HG03064 (cell line): Measurements from ENCODE around the gene BCAN.

Experiments
- ATAC-seq: cut with Tn5 transposase; IDR thresholded peaks from one replicate; pipeline ENCODE4 v1.9.1; 2021; ENCODE audit warnings: low read depth; ENCODE audit not compliant: unreplicated experiment

Gene BCAN

DNA sequence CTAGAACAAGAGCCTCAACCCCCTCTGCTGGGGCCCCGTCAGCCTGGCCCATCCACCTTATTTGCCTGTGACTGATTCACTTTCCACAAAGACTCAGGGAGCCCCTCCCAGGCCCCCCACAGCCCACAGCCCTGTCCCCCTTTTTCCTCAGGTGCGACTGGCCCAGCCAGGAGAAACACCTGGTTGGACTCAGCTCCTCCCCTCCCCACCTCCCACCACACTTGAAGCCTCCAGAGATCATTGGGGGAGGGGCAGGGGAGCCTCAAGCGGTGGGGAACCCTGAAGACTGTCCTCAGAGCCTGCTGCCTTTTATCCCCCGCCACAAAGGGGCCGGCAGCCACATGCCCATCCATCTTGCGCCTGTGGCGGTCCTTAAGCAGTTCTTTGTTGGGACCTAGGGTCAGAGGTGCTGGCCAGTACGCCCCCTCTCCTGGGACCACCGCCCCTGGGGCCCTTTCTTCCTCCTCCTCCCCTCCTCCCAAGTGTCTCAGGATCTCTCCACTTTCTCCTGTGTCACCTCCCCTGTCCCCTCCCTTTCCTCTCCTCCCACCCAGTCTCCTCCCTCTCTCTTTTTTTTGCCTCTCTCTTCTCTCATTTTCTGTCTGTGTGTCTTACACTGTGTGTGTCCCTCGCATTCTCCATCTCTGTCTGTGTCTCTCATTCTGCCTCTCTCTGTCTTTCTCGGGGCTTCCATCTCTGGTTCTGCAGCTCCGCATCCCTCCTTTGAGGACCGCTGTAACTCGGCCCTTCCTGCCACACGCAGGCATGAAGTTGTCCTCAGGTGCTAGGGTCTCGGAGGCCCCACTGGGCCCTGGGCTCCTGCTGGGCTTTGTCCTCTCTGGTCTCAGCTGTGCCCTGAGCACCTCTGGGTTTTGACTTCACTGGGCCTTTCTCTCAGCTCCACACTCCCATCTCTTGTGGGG is 51.3 kb downstream of the BCAN start:
- ATAC-seq: no peak

DNA sequence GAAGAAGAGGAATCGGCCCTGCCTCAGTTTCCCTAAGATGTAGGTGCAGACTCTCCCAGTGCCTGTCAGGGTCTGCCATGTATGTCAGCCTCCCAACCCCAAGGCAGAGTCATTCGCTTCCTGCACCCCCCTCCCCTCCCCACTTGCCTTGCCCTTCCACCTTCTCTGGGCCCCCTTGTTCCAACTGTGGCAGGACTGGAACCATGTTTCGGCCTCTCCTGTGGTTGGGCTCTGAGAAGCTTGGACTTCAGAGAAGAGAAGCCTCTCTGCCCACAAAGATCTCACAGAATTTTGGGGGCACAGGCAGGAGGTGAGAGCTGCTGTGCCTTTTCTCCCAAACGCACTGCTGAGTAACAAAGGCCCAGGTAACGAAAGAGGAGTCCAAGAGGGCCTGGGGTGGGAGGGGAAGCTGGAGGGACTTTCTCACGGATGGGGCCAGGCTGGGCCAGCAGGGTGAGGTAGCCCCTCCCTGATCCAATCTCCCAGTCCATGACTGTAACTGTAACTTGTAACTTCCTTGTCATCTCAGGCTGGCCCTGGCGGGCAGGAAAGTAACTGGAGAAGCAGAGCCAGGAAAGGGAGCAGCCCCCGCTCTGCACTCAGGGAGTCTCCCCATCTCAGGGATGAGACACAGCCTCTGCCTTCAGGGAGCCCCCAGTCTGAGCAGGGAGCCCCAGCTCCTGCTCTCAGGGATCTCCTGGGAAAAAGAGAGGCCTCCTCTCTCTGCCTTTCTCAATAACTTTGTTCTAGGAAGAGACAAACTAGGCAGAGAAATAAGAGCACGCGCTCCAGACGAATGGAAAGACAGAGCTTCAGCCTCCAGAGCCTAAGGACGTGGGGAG is 52.2 kb downstream of the BCAN start:
- ATAC-seq: no peak

DNA sequence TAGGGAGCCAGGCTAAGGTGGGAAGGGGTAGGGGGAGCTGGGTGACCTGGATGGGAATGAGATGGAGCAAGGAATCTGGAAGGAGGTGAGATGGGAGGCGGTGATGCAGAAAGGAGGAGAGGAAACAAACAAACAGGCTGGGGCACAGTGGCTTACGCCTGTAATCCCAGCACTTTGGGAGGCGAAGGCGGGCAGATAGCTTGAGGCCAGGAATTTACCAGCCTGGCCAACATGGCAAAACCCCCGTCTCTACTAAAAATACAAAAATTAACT is 52.7 kb downstream of the BCAN start:
- no peak for ATAC-seq

DNA sequence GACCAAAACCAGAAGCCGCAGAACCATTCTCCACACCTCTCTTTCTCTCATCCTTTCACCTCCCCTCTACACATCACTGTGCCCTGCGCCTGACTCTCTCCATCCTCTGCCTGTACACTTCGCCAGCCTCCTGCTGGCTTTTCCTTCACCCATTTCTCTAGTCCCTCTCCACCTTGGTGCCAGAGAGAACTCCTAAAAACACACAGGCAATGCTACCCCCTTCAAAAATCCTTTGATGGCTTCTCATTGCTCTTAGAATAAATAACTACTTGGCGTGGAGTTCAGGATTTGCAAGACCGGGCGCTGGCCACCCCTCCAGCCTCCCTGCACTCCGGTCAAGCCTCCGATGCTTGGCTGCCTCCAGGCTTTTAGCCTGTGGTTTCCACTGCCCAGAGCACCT is 54.8 kb downstream of the BCAN start:
- no peak for ATAC-seq

DNA sequence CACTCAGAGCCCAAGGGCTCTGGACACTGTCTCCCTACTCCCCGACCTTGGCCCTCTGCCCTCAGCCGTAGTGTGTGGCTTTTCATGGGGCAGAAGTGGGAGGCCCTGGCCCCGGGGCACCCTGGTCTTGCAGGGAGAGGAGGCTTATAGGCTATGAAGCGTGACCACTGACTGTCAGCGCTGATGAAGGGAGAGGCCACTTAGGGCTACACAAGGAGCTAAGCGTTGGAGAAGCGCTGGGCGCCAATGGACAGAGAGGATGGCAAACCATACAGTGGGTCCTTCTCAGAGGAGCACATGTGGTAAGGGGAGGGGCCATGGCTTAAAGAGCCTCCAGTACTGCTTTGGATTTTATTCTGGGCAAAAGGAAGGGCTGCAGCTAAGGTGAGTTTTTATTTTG is 55.6 kb downstream of the BCAN start:
- ATAC-seq: no peak

DNA sequence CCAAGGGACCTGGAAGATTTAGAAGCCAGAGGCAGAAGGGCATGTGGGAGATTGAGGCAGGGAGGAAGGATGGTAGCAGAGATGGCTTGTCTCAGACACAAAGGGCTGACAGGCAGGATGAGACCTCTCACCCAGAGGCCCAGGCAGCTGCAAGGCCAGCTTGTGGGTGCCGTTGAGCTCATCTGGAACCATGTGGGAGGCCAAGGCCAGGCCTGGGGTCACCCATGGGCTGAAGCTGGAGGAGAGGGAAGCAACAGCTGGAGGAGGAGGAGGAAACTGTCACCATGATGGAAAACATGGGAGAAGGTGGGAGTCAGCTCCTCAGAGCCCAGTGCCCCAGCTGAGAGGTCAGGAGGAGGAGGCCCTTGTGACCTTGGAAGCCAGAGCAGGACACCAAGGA is 57.1 kb downstream of the BCAN start:
- no peak for ATAC-seq

DNA sequence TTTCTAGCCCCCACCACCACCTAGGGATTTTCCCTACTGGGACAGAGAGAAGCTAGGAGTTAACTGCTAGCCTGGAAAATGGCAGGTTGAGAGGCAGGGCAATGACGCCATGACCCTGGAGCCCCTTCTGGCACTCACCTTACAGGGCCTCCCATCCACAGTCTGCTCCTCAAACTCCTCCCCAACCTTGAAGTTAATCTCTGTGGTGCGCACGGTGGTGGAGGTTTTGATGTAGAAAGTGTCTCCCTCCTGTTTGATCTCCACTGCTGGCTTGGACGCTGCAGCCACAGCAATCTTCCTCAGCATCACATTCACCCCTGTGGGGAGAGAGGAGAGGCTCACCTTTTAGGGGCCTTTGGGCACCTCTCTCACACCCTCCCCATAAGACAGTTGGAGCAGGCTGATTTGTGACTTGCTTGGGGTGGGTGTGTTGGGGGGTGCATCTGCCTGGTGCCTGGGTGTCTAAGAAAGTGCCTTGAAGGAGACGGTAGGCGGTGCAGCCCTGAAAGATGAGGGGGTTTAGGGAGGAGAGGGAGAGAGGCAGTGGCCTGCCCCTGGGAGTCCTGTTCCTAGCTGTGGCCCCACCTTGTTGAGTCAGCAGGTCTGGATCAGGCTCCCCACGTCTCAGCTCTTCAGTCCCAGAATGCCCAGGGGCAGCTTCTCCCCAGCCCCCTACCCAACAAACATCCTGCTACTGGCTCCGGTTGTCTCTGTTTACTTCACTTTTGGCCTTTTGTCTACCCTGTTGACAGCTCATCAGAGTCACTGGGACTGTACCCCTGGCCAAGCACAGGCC is 59.0 kb downstream of the BCAN start:
- ATAC-seq: no peak

DNA sequence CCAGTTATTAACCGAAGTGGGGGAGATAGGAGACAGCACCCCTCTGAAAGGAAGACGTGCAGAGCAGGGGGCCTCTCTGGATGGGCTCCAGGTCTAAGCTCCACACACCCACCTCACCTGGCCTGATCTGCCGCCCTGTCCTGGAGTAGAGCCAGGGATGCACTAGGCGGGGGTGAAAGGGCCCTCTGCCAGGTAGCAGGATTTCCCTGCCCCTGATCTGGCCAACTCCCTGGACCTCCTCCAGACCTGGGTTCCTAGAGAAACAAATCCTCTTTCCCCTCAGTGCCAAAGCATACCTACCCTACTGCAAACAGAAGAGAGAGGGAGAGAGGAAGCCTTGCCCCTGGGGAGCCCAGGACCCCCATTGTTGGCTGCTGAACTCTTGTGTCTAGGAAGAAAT is 61.4 kb downstream of the BCAN start:
- no peak for ATAC-seq

DNA sequence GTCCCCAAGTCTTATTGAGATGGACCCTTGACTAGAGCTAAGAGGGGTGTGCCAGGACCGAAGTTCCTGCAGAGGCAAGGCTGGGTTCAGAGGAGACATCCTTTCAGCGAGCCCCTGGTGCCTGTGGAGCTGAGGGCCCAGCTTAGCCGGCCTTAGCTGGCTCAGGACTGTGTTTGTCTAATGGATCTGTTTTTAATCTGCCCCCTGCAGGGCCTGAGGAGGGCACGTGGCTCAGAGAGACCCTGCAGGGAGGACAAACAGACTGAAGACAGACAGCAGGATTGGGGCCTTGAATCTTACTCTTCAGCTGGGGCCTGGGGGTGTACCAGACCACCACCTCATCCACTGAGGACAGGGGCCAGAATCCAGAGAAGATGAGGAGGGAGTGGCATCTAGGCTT is 61.8 kb downstream of the BCAN start:
- no peak for ATAC-seq

DNA sequence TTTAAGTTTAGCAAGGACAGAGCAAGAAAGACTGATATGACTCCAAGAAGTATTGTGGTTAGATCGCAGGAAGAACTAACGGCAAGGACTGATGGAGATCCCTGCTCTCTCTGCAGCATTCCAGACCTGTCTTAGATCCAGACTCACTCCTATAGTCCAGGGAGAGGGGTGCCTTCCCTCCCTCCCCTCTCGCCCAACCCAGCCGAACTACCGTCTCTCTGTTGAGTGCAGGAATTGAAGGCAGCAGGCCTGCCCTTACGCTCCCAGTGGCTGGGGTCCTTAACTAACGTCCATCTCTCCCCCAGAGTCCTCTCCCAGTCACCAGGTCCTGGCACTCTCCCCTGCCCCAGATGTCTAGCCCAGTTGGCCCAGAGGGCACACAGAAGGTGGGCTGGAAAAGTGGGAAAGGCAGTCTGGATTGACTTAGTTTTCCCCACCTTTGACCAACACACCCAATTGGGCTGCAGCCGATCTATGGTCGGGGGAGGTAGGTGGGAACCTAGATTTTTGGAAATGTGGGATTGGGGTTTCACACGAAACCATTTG is 62.3 kb downstream of the BCAN start:
- no peak for ATAC-seq

DNA sequence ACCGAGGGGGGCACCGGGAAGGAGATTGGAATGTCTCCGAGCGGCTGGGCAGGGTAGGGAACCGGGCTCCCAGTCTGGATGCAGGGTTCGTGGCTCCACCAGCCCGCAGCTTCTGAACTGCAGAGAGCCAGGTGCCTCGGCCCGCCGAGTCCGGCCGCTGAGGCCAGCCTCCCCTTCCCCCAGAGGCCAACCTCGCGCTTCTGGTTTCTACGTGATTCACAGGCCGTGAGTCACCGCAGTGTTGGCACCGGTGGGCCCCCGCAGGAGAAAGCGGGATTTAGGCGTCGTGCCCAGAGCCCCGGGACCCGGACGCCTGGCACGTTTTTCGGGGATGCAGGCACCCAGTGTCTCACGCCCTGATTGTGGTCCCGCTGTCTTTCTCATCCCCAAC is 63.0 kb downstream of the BCAN start:
- ATAC-seq: no peak

DNA sequence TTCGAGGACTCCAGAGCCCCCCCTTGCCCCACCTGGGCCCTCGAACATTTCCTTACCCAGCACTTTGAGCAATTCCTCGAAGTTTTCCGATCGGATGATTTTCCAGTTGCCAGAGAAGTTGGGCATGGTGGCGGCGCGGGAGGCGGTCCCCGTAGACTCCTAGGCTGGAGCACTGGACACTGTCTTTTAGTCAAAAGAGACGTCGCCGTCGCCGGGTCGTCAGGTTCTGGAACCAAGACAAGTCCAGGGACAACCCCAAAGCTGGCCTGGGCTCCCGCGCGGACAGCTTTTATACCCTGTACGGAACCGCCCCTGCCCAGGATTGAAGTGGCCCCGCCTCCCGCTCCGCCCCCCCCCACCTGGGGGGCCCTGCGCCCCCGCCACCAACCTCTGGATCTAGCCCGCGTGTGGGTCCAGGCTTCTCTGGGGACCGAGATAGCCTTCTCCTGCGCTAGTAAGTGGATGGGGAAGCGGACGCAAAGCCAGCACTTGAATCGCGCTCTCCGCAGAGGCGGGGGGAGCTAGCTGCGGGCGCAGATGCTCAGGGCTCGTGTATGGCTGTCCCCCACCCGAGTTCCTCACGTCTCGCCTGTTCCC is 63.5 kb downstream of the BCAN start, which contains the start of gene CRABP2:
Gene CRABP2 (minus strand): TSS at position 263 of the 597 bp plus-strand sequence. CDS start 137 bp downstream, at position 126.
- ATAC-seq: no peak

DNA sequence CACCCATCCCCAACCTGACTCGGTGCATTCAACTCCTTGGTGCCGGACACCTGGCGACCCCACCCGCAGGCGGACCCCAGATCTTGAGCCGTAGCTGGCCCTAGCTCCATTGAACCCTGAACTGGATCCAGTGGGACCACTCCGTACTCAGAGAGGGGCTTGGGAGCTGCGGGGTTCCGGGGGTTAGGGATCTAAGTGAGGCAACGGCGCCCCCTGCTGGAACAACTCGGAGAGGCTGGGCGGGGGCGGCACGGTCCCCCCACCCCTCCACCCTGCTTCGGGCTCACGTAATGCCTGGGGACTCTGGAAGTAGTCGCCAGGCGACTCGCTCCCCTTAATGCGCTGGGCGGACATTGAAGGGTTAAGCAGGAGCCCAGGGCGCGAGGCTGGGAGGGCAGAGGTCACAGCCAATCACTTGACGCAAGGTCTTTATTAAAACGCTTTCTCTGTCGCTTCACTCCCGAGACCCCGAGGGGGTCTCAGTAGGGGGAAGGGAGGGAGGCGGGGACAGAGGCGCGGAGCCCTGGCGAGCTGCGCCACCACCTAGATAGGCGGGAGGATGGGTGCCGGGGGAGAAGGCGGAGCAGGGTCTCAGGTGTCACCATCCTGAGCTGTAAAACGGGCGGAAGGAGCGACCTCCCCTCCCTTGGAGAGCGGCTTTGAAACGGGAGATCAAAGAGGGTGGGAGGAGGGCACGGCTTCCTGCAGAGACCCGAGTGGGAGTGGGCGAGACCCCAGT is 64.2 kb downstream of the BCAN start:
- ATAC-seq: no peak

DNA sequence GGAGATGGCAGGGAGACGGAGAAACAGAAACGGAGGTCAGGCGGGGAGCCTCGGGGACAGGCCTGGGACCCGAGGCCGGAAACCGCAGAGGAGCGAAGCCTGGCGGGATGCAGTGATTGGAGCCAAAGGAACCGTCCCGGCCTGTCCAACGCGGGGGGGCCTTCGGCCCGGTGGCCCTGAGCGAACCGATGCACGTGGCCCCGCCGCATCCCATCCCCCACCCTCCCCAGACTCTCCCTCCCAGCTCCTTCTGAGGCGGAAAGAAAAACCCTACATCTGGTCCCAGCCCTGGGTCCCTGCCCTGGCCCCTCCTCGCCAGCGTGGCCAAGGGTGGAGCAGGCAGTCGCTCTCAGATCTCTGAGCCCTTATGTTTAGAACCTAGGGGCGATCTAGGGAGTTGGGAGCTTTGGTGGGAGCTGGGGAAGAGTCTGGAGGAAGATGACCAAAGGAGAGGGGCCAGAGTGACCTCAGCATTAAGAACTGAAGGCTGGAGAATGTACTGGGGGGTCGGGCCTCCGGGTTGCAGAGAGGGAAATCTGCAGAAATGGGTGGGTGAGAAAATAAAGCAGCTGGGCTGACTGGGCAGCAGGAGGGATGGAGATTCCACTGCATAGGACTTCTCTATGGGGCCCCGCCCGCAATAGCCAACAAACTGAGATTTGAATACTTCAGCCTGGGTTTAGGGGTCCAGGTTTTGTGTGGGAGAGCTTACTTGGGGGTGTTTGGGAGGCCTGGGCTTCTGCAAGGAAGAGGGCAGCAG is 64.9 kb downstream of the BCAN start:
- ATAC-seq: no peak

DNA sequence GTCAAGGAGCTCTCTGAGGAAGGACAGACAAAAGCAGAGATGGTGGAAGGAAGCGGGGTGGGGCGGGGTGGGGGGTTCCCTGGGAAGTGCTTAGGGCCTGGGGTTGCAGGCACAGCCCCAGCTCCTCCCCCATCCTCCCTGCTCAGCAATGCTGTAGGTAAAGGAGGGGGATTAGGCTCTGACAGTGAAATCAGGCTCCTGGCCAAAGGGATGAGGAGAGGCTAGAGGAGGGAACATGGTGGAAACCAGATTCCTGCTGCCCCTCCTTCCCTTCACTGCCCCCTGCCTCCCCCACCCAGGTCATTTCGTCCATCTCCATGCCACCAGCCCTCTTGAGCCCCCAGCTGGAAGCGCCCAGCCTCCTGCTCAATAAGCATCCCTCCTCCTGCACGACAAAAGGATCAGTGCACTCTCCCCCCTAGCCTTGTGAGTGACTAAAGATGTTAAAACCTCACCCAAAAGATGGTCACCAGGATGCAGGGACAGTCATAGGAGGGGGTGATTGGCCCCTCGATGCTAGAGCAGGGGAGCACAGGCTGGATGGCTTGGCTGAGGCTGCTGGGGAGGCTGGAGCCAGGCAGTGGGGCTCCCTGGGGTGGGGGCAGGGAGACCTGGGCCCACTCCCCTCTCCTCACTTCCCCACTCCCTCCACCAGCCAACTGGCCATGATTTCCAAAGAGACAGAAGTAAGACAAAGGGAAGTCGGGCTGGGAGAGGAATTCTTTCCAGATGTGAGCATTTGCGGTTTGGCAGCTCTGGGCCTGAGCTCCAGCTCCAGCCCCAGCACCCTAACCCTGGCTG is 65.7 kb downstream of the BCAN start:
- no peak for ATAC-seq

DNA sequence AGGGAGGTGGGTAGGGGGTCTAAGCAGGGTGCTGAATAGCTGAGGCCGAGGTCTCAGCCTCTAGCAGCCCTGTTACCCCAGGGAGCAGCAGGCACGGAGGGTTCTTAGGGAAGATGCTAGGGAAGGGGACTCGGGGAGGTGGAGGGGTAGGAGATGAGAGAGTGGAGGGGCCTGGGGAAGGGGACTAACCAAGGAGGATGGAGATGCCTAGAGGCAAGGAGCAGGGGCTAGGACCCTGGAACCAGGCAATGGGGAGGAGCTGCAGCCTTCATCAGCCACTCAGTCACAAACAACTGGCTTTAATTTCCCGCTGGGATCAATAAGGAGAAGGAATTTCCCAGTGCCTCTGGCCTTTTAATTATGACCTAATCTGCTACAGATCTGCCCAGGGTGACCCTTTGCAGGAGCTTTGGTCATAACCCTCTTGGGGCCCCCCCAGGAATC is 66.3 kb downstream of the BCAN start:
- ATAC-seq: no peak

DNA sequence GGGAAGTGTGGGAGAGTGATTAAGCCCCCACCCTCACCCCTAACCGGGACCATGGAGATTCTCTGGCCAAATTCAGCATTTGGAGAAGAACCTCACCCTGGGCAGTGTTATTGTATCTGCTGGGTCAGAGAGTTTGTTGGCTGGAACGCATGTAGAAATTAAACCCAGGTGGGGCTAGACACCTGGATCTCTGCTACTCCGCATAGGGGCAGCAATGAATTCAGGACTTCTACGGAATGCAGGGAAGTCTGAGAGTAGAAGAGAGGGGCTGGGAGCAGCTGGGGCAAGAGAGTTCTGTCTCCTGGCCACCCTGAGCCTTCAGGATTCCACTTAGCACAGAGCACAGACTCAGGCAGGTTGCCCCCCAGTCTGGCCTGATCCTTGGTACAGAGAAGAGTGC is 67.1 kb downstream of the BCAN start:
- no peak for ATAC-seq
